CD4-positive, alpha-beta T cell treated with Interleukin-10 for 1 hour (primary cell): ENCODE results near the gene ETV3L.
A peak's percentile ranks its signal among the peaks of the same experiment; 100 is the strongest.

Source experiments
- DNase-seq: peaks from one replicate; pipeline ENCODE4 v3.0.0-alpha.2; 2020

ETV3L gene

DNA sequence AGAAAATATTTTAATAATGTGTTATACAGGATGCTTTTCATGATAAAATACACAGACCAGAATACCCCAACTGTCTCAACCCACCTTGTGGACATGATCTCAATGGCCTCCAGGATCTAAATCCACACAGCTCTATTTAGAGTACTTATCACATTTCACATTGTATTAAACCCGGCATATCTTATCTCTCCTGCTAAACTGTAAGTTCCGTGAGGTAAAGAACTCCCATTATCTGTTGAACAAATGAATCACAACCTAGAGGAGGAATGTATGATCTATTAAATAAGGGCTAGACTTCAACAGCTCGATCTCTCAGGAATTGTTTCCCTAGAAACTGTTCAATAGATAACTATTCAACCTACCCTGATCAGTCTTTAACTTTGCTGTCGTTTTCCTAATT, 31.7 kb upstream of the ETV3L start:
- no peak for DNase-seq

DNA sequence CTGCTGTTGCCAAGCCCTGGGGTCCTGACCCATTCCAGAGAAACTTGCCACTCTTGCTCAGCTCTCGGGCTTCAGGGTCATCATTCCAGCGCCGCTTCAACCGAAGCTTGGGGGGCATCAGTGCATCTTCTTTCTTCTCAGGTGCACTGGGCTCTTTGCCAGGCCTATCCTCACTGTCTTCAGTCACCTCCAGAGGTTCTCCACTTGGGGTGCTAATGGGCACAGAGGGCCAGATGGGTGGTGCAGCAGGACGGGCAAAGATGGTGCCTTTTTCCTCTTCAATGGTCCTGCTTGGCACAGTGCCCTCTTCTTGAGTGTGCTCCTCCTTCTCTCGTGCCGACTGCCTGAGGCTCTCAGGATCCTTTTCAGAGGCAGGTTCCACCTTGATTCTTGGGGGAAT, 25.2 kb upstream of the ETV3L start:
- DNase-seq, result no peak

DNA sequence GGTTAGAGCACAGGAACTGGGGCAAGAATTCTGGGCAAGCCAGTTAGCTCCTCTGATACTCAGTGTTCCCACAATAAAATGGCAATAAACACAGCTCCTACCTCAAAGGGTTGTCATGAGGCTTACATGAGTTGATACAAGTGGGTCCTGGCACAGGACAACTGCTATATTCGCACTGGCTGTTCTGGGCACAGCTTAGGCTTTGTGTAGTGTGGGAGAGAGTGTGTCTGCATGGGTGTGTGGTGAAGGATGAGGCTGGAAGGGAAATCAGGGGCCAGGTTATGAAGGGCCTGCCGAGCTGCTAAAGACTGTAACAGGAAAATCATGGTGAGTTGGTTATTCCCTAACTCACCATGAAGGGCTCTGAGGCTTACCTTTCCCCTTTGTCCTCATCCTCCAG, 19.8 kb upstream of the ETV3L start:
- DNase-seq, result no peak

DNA sequence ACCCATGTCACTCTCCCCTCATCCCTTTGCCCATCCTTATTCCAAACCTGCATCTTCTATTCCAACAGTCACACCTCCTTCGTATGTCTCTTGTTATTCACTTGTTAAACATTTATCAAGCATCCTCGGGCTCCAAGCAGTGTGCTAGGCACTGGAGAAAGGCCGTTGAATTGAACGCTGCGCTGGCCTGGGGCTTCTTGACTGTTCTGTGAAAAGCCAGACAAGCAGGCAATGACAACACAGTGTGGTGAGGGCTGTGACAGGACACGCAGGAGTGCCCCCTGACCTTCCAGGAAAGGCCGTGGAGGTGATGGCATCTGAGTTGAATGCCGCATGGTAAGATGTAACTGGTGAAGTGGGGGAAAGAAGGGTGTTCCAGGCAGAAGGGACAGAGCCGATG, 19.4 kb upstream of the ETV3L start:
- no peak for DNase-seq

DNA sequence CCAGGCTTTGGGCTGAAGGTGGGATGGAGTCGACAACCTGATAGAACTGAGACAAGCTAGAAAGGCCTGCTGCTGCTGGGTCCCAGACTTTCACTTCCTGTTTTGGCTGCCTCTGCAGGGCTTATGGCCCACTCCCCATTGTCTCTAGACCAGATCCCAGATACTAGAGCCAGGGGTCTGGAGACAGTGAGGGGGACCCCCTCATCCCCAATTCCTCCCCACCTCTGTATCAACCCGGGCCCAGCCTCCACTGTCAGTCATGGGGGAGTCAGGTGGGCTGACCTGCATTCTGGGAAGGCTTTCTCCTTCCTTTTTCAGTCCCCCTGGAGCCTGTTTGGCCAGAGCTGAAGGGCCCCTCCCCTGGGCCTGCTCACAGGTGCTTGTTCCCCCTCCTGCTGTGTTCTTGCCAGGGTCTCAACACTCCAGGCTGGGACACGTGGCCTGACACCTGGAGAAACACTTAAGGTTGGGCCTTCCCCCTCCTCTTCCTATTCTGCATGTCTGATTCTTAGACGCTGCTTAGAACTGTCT, 18.0 kb upstream of the ETV3L start:
- no peak for DNase-seq

DNA sequence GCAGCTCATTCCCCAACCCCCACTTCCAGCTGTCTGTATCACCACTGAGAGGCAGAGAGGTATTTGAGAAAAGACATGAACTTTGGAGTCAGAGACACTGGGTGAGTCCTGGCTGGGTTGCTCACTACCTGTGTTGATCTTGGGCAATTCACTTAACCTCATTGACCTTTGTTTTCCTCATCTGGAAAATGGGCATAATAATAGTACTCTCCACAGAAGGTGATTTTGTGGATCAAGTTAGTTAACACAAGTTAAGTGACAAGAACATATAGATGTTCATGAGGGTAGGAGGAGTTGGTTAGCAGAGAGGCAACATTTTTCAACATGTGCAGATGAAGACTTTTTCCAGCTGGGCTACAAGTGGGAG, 17.1 kb upstream of the ETV3L start:
- DNase-seq, result no peak

DNA sequence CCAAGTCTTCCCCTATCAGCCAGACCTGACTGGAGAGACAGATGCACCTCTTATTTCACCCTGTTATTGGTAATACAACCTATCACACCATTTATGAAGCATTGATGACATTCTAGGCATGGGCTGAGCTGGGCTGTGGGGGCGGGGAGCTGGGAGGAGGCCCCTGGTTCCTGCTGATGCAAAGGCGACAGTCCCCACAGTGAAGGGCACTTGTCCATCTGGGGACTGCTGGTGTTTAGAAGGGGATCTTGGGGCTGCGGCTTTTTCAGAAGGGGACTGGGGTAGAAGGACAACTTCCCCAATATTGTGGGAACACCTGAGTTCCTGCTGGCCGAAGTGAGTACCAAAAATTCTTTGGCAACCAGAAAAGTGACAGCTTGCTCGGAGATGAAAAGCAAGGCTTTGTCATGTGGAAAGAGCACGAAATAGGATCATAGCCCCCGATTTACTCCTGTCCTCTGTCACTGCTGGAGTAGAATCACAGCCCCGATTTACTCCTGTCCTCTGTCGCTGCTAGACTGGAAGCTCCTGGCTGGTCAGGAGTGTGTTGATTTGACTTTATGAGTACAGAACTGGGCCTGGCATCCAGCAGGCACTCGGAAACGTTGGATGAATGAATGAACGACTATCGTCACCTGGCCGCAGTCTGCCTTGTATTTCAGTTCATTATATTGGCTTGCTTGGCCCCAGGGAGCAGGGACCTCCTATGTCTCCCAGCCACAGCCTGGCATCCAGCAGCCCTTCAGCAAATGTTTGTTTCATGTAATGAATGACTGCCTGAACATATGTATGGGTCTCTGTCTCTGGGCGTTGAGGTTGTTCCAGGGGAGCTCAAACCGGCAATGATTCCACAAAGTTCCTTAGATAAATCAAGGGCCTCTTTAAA, 16.5 kb upstream of the ETV3L start:
- no peak for DNase-seq

DNA sequence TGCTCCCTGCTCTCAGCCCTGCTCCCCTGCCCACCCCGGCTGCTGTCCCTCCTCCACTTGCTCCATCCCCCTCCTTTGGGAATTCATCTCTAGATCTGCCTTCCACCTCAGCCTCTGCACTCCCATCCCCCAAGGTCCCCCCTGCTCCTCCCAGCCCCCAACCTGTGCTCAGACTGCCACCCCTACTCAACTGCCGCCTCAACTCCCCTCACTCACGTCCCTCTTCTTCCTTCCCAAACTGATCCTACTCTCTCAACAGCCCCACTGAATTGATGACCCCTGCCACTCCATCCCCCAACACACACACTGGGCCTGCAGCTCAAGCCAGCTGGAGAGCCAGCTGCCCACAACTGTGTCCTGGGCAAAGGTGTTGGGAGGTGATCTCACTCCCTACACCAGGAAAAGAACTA, 15.8 kb upstream of the ETV3L start:
- DNase-seq, result no peak

DNA sequence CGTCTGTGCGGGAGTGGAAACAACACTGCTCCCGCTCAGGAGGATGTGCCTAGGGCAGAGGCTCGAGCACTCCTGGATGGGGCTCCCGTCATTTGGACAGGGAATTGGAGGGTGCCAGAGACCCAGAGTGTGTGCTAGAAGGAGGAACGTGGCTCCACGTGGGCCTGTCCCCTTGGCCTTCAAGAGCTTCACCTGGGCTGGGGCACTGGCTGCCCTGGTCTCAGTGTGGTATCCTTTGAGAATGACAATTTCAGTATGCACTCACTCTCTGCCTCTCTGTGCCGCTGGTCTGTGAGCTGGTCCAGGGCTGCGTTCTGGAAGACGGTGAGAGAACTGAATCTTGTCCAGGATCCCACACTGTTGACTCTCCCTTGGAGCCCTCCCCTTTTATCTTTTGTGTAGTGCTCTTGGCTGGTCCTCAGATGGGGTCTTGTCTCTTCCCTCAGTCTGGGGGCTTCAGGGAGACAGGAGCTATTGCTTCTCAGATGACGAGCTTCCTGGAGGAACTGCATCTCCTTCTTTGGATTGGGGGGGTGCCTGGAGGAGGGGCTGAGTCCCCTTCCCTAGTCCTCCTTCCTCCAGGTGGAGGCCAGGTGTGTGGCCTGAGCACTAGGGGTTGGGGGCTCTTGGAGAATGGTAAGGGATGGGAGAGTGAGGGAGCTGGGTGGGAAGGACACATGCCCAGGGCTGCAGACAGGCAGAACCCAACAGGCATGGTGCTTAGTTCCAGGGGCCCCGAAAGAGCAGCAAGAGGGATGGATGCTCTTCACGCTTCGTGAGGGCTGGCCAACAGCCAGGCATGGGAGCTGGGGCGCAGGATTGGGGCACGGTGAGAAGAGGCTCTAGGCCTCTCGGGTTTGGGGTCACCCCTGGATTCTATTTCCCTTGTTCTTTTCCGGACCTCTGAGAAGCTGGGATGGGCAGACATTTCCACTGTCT, 14.8 kb upstream of the ETV3L start:
- DNase-seq, result no peak

DNA sequence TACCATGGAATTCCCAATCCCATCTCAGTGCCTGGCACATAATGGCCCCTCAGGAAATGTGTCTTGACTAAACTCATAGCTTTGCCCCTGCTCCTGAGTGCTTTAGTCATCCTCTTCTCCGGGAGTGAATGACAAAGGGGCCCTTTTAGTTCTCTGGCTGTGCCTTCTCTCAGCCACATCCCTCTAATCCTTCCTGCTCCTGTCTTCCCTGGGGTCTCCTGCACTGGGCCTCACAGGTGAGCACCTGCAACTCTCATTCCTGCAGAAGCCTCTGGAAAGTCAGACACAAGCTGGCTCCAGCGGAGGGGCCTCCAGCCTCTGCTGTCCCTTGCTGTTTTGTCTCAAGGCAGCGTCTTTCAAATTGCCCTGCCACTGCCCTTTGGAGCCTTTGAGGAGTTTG, 14.0 kb upstream of the ETV3L start:
- DNase-seq, result no peak

DNA sequence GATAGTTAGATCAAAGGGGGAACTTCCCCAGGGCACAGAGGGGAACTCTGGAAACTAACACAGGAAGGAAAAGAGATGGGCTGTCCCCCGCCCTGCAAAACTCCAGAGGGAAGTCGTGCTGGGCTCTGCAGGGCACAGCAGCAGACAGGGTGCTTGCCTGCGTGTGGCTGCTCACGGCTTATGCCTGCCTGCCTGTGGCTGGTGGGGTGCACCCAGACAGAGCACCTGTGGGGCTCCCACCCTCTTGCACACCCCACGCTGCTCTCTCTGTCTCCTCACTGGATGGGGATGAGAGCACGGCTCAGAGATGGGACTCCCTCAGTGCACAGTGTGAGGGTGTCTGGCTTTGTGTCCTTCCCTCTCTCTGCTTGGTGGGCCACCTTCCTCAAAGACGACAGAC, 13.5 kb upstream of the ETV3L start:
- no peak for DNase-seq

DNA sequence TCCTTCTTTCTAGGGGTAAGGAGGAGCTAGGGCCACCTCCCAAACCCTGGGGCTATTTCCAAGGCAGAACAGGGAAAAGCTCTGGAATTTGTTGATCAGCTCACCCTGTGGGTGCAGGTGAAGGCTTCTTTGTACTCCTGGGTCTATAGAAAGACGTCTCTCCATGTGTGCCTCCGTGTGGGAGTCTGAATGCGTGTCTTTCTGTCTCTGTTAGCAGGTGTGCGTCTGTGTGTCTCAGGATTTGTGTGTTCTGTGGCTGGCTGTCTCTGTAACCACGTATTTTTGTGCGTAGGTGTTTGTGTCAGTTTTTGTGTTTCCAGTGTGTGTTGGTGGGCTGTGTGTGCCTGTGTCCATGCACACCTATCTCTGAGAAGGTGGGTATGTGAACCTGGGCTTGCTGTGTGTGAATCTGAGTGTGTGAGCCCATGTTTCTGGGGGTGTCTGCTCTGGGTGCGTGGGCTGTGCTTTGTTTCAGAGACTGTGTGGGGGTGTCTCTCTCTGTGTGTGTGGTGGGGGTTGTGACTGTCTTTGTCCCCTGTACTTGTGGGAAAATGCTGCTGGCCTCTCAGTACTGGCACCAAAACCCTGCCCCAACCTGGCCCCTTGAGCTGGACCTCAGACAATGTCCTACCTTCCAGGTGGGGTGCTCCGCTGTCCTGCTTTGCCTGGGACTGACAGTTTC, 12.7 kb upstream of the ETV3L start:
- DNase-seq, result no peak

DNA sequence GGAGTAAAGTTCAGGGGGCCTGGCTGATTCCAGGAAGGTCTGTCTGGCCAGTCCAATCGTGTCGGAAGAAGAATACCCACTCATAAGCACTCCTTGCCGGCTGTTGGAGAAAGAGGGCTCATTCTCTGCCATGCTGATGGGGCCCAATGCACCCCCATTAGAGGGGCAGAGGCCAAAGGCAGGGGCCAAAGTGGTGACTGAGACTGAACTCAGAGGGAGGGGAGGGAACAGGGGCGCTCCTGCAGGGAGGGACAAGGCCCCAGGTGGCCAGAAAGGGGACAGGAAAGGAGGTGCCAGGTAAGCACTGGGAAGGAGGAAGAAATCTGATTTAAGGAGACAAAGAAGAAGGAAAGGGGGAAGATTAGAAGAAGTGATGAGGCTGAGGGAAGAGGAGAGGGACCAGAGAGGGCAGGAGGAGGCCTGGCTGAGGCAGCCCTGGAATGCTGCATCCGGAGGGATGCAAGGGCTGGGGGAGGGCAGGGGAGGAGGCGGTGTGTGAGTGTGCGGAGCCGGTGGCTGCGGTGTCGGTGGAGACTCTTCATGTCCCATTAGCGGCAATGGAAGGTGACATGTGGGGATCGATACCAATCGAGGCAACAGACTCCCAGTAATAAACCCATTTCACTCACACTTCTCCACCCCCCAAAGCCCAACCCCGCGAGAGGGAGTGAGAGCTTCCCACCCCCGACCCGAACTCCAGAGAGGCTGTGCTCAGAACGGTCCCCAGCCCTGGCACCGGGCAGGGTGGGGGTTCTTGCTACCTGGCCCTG, 12.0 kb upstream of the ETV3L start:
- DNase-seq, result no peak

DNA sequence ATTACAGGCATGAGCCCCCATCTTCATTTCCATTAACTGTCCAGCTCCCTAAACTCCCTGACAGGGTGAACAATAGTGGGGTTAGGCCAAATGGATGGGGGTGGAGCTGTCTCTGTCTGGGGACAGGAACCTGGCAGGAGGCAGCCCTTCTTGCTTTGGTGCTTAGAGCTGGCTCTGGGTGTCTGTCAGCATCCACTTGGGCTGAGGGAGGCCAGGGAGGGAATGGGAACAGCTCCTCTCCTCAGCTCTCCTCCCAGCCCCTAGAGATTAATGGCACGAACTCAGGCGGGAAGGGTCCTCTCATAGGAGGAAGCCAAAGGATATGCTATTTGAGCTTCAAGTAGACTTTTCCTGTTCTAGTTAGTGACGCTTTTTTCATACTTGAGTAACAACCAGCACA, 11.1 kb upstream of the ETV3L start:
- no peak for DNase-seq

DNA sequence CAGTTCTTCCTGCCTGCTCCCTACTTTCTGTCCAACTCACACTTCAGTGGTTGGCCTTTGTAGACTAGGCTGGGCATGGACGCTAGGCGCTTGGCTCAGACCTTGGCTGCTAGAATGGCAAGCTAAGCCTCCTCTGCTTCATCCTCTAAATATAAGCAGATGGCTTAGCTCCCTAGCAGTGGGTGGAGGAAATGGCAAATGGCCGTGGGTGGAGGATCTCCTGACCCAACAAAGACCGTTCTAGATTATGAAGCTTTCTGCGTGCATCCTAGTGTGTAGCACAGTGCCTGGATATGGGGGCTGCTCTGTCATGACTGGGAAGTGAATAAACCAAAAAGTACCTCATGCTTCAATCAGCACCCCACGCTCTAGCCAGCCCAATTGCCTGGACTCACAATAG, 10.4 kb upstream of the ETV3L start:
- no peak for DNase-seq

DNA sequence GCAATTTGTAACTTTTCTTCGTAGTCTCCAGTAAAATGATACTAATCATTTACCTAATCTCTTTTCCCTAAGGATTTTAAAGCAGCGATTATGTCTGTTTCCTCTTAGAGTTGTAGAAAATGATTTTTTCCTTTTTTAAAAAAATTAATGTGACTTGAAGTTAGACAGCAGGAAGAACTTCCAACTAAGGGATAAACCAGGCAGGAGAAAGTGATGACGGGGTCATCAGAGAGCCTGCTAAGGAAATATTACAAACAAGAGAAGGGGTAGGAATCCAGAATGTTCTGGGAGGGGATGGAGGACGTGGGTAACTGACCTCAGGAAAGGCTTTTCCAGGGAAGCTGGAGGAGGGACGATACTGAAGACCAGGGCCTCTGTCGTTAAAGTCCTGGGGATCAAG, 8.8 kb upstream of the ETV3L start:
- no peak for DNase-seq

DNA sequence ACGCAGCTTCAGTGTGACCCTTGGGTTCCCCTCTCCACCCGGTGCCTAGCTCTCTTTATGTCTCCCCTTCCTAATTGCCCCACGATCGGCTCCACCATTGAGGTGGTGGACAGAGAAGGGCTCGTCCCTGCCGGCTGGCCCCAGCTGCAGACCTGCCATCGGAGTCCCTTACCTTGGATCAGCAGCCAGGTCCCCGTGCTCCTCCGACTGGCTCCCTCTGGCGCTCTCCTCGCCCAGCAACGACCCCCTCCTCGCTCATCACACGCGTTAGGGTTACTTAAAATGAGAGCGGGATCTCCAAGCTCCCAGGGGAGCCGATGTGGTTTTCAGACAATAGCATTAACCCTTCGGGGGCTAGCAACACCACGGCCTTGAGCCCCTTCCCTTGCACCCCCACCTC, 8.1 kb upstream of the ETV3L start:
- no peak for DNase-seq

DNA sequence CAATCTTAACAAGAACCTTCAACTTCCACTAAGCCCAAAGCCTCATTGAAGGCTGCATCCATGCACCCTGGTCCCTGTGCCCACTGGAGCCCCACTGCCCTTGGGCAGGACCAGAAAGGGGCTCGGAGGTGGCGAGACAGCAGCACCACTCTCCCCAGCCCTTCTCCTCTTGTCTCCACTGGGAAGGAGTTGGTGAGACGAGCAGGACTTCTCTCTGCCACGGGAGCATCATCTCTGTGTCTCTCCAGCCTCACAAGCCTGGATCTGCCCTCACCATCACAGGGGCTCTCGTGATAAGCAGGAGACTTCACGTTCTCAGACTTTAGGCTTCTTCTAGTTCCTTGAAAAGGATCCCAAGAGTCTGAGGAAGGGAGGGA, 7.2 kb upstream of the ETV3L start:
- DNase-seq, result no peak

DNA sequence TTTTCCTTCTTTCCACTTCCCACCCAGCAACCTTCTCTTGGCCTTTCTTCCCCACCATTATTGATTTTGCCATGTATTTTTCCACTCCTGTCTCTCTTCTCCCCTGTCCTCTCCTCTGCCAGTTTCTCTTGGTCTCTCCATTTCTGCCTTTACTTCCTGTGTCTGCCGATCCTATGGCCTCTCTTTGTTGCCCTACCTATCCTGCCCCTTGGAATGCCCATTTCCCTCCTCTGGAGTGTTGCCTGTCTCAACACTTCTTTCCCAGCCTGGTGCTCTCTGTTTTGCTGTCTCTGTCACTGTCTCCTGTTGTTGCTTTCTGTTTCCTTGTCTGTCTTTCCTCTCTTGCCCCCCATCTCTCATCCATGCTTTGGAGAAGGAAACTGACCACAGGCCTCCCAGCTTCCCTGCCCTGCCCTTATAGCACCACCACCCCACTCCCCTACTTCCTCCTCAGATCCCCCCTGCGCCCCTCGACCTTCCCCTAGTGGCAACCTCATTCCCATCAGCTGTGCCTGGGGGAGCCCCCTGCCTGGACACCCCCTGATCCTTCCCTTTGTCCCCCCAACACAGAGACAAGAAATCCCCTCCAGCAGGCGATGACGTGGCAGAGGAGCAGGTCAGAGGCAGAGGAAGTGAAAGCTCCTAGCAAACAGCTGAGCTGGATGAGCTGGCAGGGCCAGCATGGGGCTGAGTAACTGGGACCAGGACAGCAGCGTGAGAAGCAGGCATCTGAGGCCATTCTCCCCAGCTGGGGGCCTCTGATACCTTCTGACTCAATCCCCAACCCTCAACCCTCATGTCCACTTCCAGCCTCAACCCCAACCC, 6.6 kb upstream of the ETV3L start:
- DNase-seq, result peak; percentile 19

DNA sequence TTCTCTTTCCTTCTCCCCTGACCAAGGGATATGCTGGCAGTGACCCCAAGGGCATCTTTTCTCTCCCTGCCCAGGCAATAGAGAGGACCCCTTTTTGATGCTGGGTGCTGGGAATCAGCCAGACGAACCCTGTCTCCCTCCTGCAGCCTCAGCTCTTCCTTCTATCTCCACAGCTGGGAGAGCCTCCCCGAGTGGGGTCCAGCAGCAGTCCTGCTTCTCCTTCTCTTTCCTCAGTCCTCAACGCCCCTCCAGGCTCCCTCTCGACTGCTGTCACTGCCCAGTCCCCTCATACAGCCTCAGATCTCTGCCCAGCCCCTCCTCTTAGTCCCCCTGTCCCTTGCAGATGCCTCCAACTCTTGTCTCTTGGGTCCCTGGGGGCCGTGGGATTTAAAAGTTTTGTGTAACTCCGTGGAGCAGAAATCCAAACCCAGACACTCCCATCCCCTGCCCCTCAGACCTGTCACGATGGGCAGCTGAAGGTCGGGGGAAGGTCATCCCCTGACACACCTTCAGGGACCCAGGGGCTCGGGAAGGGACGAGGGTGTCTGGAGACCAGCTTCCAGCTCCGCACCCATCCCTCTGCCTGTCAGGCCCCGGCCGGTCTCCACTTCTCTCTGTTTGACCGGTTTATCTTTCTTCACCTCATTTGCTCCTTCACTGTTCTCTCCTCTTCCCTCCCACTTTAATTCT, 5.8 kb upstream of the ETV3L start:
- no peak for DNase-seq
